ENCODE data around the gene RMND5B.
"Not testable (repeated sequence)": the region's sequence is repeated elsewhere in the genome, so short reads cannot be mapped to it uniquely, and the experiment has no call there.

The RMND5B gene

GRCh38 chr5:178177569-178177968 lies 46.8 kb downstream of the RMND5B start:
- DNase-seq: no peak

GRCh38 chr5:178180141-178180863 lies 49.5 kb downstream of the RMND5B start:
- no peak for DNase-seq

GRCh38 chr5:178182158-178182876 lies 51.5 kb downstream of the RMND5B start:
- no peak for DNase-seq

GRCh38 chr5:178186427-178186826 lies 55.6 kb downstream of the RMND5B start:
- DNase-seq: no peak

GRCh38 chr5:178187014-178187413 lies 56.2 kb downstream of the RMND5B start, which contains the start of gene GMCL2:
Gene GMCL2 (minus strand): TSS chr5:178187371. CDS start chr5:178187299, 72 bp downstream.
- DNase-seq: no peak

- no peak for DNase-seq
Observed at GRCh38 chr5:178189433-178189832, 58.6 kb downstream of the RMND5B start.

GRCh38 chr5:178191661-178192060 lies 60.8 kb downstream of the RMND5B start:
- no peak for DNase-seq

- no peak for DNase-seq
Observed at GRCh38 chr5:178192244-178192643, 61.4 kb downstream of the RMND5B start.

- no peak for DNase-seq
Observed at GRCh38 chr5:178192787-178193186, 62.0 kb downstream of the RMND5B start.

GRCh38 chr5:178193251-178193809 lies 62.5 kb downstream of the RMND5B start:
- DNase-seq: no peak

- DNase-seq: no peak
Observed at GRCh38 chr5:178194026-178194425, 63.2 kb downstream of the RMND5B start.

- DNase-seq: no peak
Observed at GRCh38 chr5:178196281-178196812, 65.5 kb downstream of the RMND5B start.

GRCh38 chr5:178196986-178197385 lies 66.2 kb downstream of the RMND5B start:
- no peak for DNase-seq

GRCh38 chr5:178198151-178198550 lies 67.3 kb downstream of the RMND5B start:
- not testable (repeated sequence) for DNase-seq

- no peak for DNase-seq
Observed at GRCh38 chr5:178198706-178199105, 67.9 kb downstream of the RMND5B start.

GRCh38 chr5:178199581-178200434 lies 69.0 kb downstream of the RMND5B start:
- no peak for DNase-seq
